GM12878 (cell line): ENCODE results near the gene CACNA1I. TPM values are rescaled to one million over a fixed set of nuclear protein-coding genes. Genes with fewer than 3 reads are reported as not detected.

Experiments used
- ATAC-seq: fragments of 200-7000 bp; cut with Tn5 transposase; 3 replicates; pipeline ENCODE4 v1.9.1; 2020; ENCODE audit warnings: mild to moderate bottlenecking, moderate library complexity
- BruUV-seq: library from RNA; stranded (reverse); fragments of 400-500 nt; replicated peaks from 2 replicates; lab custom pipeline; 2021; lab: Mats Ljungman, UMichigan
- CTCF ChIA-PET: fragments of 300-600 bp; sonication (Branson Sonifier 250); formaldehyde crosslinking; extraction: SDS; loops from one replicate; lab custom pipeline; 2021; ENCODE audit warnings: inconsistent platforms; lab: Yijun Ruan, JAX
- POLR2A ChIA-PET: fragments of 350-600 bp; formaldehyde crosslinking; extraction: SDS; loops from one replicate; lab custom pipeline; 2021; ENCODE audit warnings: inconsistent platforms; lab: Charles Lee
- RAD21 ChIA-PET: fragments of 300-600 bp; sonication (Branson Sonifier 250); formaldehyde crosslinking; loops from one replicate; lab custom pipeline; 2023; ENCODE audit warnings: antibody characterized with exemption; ENCODE audit not compliant: unreplicated experiment; lab: Charles Lee
- SMC1A ChIA-PET: fragments of 300-600 bp; sonication (Branson Sonifier 250); formaldehyde crosslinking; loops from one replicate; lab custom pipeline; 2023; ENCODE audit not compliant: unreplicated experiment, uncharacterized antibody; lab: Charles Lee
- DNase-seq: peaks from one replicate; pipeline ENCODE4 v3.0.0-alpha.2; 2011; ENCODE audit warnings: low read depth, low spot score
- FAIRE-seq: peaks from 3 replicates; lab custom pipeline; 2011; peaks lifted over from hg19 to GRCh38; lab: Jason Lieb, UNC
- H2AFZ ChIP-seq: 2 replicates; pipeline ENCODE4 v1.6.0; 2011; ENCODE audit warnings: low read depth, low read length, control low read depth; ENCODE audit not compliant: control insufficient read depth
- H3K27ac ChIP-seq: 2 replicates; pipeline ENCODE4 v1.5.1; 2011; ENCODE audit warnings: control low read depth; ENCODE audit not compliant: control insufficient read depth, insufficient read depth
- H3K27me3 ChIP-seq, 2 experiments: replicated peaks in 1 of 2; 2 replicates each; pipeline versions ENCODE4 v1.6.0 to v1.6.1; 2011; ENCODE audit warnings: low read length in 1 of 2; ENCODE audit not compliant: control insufficient read depth in 2 of 2, insufficient read depth in 2 of 2
- H3K36me3 ChIP-seq, 2 experiments: 2 replicates each; pipeline ENCODE4 v1.5.1; 2011; ENCODE audit warnings: low read length in 1 of 2; ENCODE audit not compliant: control insufficient read depth in 2 of 2, insufficient read depth in 2 of 2
- H3K4me1 ChIP-seq: 2 replicates; pipeline ENCODE4 v1.6.1; 2011; ENCODE audit warnings: mild to moderate bottlenecking, low read length, moderate library complexity, mixed read lengths; ENCODE audit not compliant: control insufficient read depth, insufficient read depth
- H3K4me2 ChIP-seq: 2 replicates; pipeline ENCODE4 v1.6.0; 2011; ENCODE audit warnings: control low read depth; ENCODE audit not compliant: control insufficient read depth, insufficient read depth
- H3K4me3 ChIP-seq: fragments of 200-600 bp; sonication (generic); 2 replicates; pipeline ENCODE4 v1.5.1; 2016
- H3K79me2 ChIP-seq: 2 replicates; pipeline ENCODE4 v1.6.0; 2011; ENCODE audit warnings: low read length; ENCODE audit not compliant: control insufficient read depth, insufficient read depth
- H3K9ac ChIP-seq: 2 replicates; pipeline ENCODE4 v1.8.0; 2011; ENCODE audit warnings: low read length, control low read depth, mixed read lengths; ENCODE audit not compliant: control insufficient read depth, insufficient read depth
- H3K9me3 ChIP-seq: replicated peaks from 3 replicates; pipeline ENCODE4 v1.5.1; 2011; ENCODE audit warnings: mild to moderate bottlenecking, low read length; ENCODE audit not compliant: control insufficient read depth, insufficient read depth
- H4K20me1 ChIP-seq: 2 replicates; pipeline ENCODE4 v1.6.0; 2011; ENCODE audit not compliant: control insufficient read depth, insufficient read depth
- CHD2 ChIP-seq: IDR thresholded peaks from 2 replicates; pipeline ENCODE4 v1.6.1; 2011; ENCODE audit warnings: low read depth, low read length, improper control_type of control experiment, borderline replicate concordance
- DPF2 ChIP-seq: fragments of 450-650 bp; IDR thresholded peaks from 2 replicates; pipeline ENCODE4 v1.6.1; 2017; ENCODE audit warnings: mild to moderate bottlenecking
- ETV6 ChIP-seq, 2 experiments: fragments of 450-650 bp in 1 of 2; IDR thresholded peaks in 1 of 2; conservative IDR thresholded peaks in 1 of 2; 2 replicates each; pipeline ENCODE4 v1.6.1; 2014; ENCODE audit warnings: antibody characterized with exemption in 1 of 2, borderline replicate concordance in 1 of 2, low read depth in 1 of 2, mild to moderate bottlenecking in 1 of 2, moderate library complexity in 1 of 2
- EZH2 ChIP-seq: IDR thresholded peaks from 2 replicates; pipeline ENCODE4 v1.6.1; 2012; ENCODE audit warnings: low read depth, mild to moderate bottlenecking, control low read depth, inconsistent platforms, low read length, borderline replicate concordance; ENCODE audit not compliant: control insufficient read depth
- WGBS: methylation state at CpG from one replicate; pipeline ENCODE4 v1.1.6; 2016; ENCODE audit warnings: low lambda C conversion rate; ENCODE audit not compliant: insufficient replicate concordance, insufficient coverage; ENCODE audit errors: missing lambda C conversion rate; 5-methylcytosine and 5-hydroxymethylcytosine counted together
- in situ Hi-C: fragments of 300-500 bp; cut with MboI; formaldehyde crosslinking; loops from 9 replicates; pipeline ENCODE4 v1.14.3; 2018; ENCODE audit warnings: mixed read lengths
- intact Hi-C: fragments of 100-400 bp; cut with micrococcal nuclease; formaldehyde crosslinking; loops from one replicate; pipeline ENCODE4 v1.14.2; 2022; ENCODE audit not compliant: unreplicated experiment
- polyA plus RNA-seq, 11 experiments: library from polyadenylated mRNA; depleted of rRNA in 4 of 11; unstranded in 6 of 11; stranded (reverse) in 5 of 11; fragments of >200 nt; fragmentation: Nextera tagmentation in 4 of 11; fragmentation: Illumina TruSeq in 1 of 11; extraction: Ambion mirVana in 4 of 11; extraction: Trizol in 1 of 11; gene quantifications; 1 replicate in 1 of 11; 2 replicates in 10 of 11; pipeline versions ENCODE4 v1.2.1 to v1.2.3, GENCODE V29; 2011 to 2016; ENCODE audit warnings: inconsistent platforms in 2 of 11, missing spikeins in 2 of 11, low read depth in 1 of 11
- total RNA-seq, 4 experiments: library from RNA; depleted of rRNA in 3 of 4; stranded (reverse); fragments of >200 nt in 3 of 4; fragmentation: Illumina TruSeq in 1 of 4; extraction: Trizol in 1 of 4; gene quantifications; 2 replicates each; pipeline versions ENCODE4 v1.2.1 to v1.2.3, GENCODE V29; 2013 to 2021

CACNA1I gene
- total and polyA plus RNA-seq, 10 of the 15 experiments (the other 5 are each of a cell fraction or from before 2014, with no cell fraction given): 0.01 to 0.03 TPM; not detected in 8

DNA sequence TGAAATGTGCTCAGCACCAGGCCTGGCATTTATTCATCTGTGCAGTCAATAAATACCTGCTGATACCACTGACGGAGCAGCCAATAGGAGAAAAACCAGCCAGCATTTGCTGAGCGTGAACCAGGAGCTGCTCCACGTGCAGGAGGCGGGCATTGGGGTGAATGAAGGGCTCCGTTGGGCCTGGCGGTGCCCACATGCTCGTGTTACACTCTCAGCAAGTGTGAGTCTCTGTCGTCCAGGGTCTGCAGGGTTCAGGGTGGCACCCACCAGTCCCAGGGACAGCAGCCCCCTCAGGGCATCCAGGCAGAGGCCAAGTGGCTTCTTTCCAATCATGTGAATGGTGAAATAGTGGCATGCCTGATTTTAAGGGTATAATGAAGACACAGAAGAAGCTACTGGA, 33.8 kb upstream of the CACNA1I start (continued):
- TF ChIP-seq ETV6 (conservative IDR thresholded peaks at IDR 0.05 in 1 of 2, IDR thresholded peaks at IDR 0.05 in 1 of 2; ENCODE audit: borderline replicate concordance in 1 of 2, low read depth in 1 of 2) (no peak), CHD2 (no peak)

DNA sequence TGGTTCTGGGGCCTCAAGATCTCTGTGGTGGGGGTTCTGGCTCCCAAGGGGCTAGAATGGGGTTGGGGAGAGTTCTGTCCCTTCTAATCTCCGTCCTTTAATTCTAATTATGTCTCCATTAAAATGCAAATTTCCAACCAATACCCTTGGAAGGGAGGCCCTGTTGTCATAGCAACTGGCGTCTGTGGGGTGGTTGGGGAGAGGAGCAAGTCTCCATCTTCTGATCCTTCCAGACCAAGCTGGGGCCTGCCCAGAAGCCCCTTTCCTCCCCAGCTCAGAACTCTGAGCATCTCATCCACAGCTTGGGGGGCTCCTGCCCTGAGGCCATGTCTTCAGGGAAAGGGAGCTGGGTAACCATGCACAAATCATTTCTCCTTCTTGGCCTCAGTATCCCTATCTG, 32.6 kb upstream of the CACNA1I start:
- intact Hi-C loops: loop anchor here (5.0 kb wide), 1 partner anchor 484 kb away; no protein-coding TSS in a partner anchor
- 22% methylated on average over 2 of the region's 2 CpGs for WGBS
- no peak for TF ChIP-seq DPF2
- TF ChIP-seq EZH2: no peak

More for the DNA sequence above, 32.6 kb upstream of the CACNA1I start:
- Histone ChIP-seq H3K4me2 (no peak overlapping the region), H3K4me1 (no peaks in the 10 kb centered on the region), H3K4me3 (no peak overlapping the region), H3K36me3 (no peaks in the 10 kb centered on the region), H3K27ac (no peak overlapping the region), H3K9ac (no peak overlapping the region), H3K79me2 (no peaks in the 10 kb centered on the region), H4K20me1 (no peaks in the 10 kb centered on the region), H3K9me3 (no peaks in the 10 kb centered on the region), H3K27me3 (no peaks in the 10 kb centered on the region), H2AFZ (no peak overlapping the region)
- SMC1A ChIA-PET: interaction anchor here (0.8 to 1.6 kb wide), 4 partner anchors 12 to 498 kb away, joined by 3 to 17 read pairs (median 6); no protein-coding TSS in a partner anchor
- DNase-seq (no peak), FAIRE-seq (no peak), ATAC-seq (no peak)
- CTCF ChIA-PET: interaction anchor here (0.9 to 14.5 kb wide), 5 partner anchors 485 to 810 kb away, joined by 3 to 157 read pairs (median 4); no protein-coding TSS in a partner anchor
- RAD21 ChIA-PET: interaction anchor here (1.6 kb wide), 1 partner anchor 487 kb away, joined by 10 read pairs; no protein-coding TSS in a partner anchor
- POLR2A ChIA-PET: no interaction called here
- in situ Hi-C loops: loop anchor here (5.0 kb wide), 1 partner anchor 809 kb away; the partner anchor contains the start of gene ADSL
- BruUV-seq: no TSS peak
